NCI-H82 (cell line): ENCODE measurements around the gene CERS6.
A peak's percentile ranks its signal among the peaks of the same experiment; 100 is the strongest.

Experiments
- DNase-seq: peaks from one replicate; lab custom pipeline; 2025; lab: John Stamatoyannopoulos, UW

The CERS6 gene

GRCh38 chr2:168671932-168672331 is 215.9 kb downstream of the CERS6 start:
- no peak for DNase-seq

GRCh38 chr2:168673265-168674189 is 217.5 kb downstream of the CERS6 start:
- DNase-seq = peak; percentile 58

GRCh38 chr2:168678153-168678853 is 222.2 kb downstream of the CERS6 start:
- DNase-seq = peak; percentile 43

- no peak for DNase-seq
Observed at GRCh38 chr2:168679081-168679480, 223.0 kb downstream of the CERS6 start.

GRCh38 chr2:168679741-168680310 is 223.8 kb downstream of the CERS6 start:
- DNase-seq = no peak

GRCh38 chr2:168683996-168684395 is 227.9 kb downstream of the CERS6 start:
- no peak for DNase-seq

- no peak for DNase-seq
Observed at GRCh38 chr2:168684921-168685599, 229.0 kb downstream of the CERS6 start.

- DNase-seq = peak; percentile 59
Observed at GRCh38 chr2:168685600-168686451, 229.8 kb downstream of the CERS6 start.

GRCh38 chr2:168686452-168687191 is 230.6 kb downstream of the CERS6 start:
- no peak for DNase-seq

- DNase-seq = peak; percentile 43
Observed at GRCh38 chr2:168687314-168687713, 231.2 kb downstream of the CERS6 start.

GRCh38 chr2:168690381-168690885 is 234.4 kb downstream of the CERS6 start:
- no peak for DNase-seq

- peak; percentile 79 for DNase-seq
Observed at GRCh38 chr2:168691221-168691620, 235.1 kb downstream of the CERS6 start.

GRCh38 chr2:168692132-168692744 is 236.2 kb downstream of the CERS6 start:
- DNase-seq = no peak

- DNase-seq = no peak
Observed at GRCh38 chr2:168694173-168694572, 238.1 kb downstream of the CERS6 start.

GRCh38 chr2:168694866-168695265 is 238.8 kb downstream of the CERS6 start:
- DNase-seq = no peak

GRCh38 chr2:168697668-168698121 is 241.6 kb downstream of the CERS6 start:
- no peak for DNase-seq

- DNase-seq = peak; percentile 39
Observed at GRCh38 chr2:168698969-168699368, 242.9 kb downstream of the CERS6 start.

- DNase-seq = peak; percentile 79
Observed at GRCh38 chr2:168699844-168700417, 243.9 kb downstream of the CERS6 start.

- no peak for DNase-seq
Observed at GRCh38 chr2:168700615-168701245, 244.7 kb downstream of the CERS6 start.
